PC-3 (cell line): ENCODE data around the gene GALNT2.

Experiments used
- CTCF ChIP-seq: fragments of 300-600 bp; sonication (generic); conservative IDR thresholded peaks from 2 replicates; pipeline ENCODE4 v1.5.1; 2017; ENCODE audit warnings: antibody characterized with exemption, low read depth, mild to moderate bottlenecking, low read length
- EZH2 ChIP-seq: fragments of 300-600 bp; sonication (generic); IDR thresholded peaks from one replicate; pipeline ENCODE4 v1.6.1; 2017; ENCODE audit warnings: antibody characterized with exemption, mild to moderate bottlenecking, low read length; ENCODE audit not compliant: unreplicated experiment

- TF ChIP-seq CTCF (no peak), EZH2 (no peak)
These were observed 40.9 kb upstream of the GALNT2 start for GRCh38 chr1:230026139-230026538.
